PC-9 (cell line): ENCODE measurements around the gene UGT1A7. TPM values are rescaled to one million over a fixed set of nuclear protein-coding genes. Genes with fewer than 3 reads are reported as not detected.

Source experiments
- BruUV-seq: library from RNA; stranded (reverse); fragments of 400-500 nt; replicated peaks from 2 replicates; lab custom pipeline; 2021; lab: Mats Ljungman, UMichigan
- CTCF ChIA-PET: fragments of 300-600 bp; sonication (Branson Sonifier 250); formaldehyde crosslinking; loops from one replicate; lab custom pipeline; 2022; ENCODE audit warnings: antibody characterized with exemption; lab: Charles Lee
- POLR2A ChIA-PET: fragments of 300-600 bp; sonication (Branson Sonifier 250); formaldehyde crosslinking; loops from one replicate; lab custom pipeline; 2022; ENCODE audit warnings: antibody characterized with exemption; ENCODE audit not compliant: unreplicated experiment; lab: Charles Lee
- DNase-seq, 2 experiments: peaks; one replicate each; pipeline versions ENCODE4 v3.0.0 to v3.0.0-alpha.2; 2015 to 2022; ENCODE audit warnings: mixed read lengths in 1 of 2
- H2AFZ ChIP-seq: fragments of 200-600 bp; sonication (generic); 2 replicates; pipeline ENCODE4 v1.8.1; 2017; ENCODE audit warnings: antibody characterized with exemption
- H3F3A ChIP-seq: fragments of 200-600 bp; sonication (generic); 2 replicates; pipeline ENCODE4 v1.8.1; 2017; ENCODE audit warnings: antibody characterized with exemption, mild to moderate bottlenecking, low read depth; ENCODE audit not compliant: insufficient read depth
- H3K27ac ChIP-seq: fragments of 200-600 bp; sonication (generic); 2 replicates; pipeline ENCODE4 v1.6.1; 2016; ENCODE audit warnings: mixed run types
- H3K27me3 ChIP-seq: fragments of 200-600 bp; sonication (generic); 2 replicates; pipeline ENCODE4 v1.6.1; 2016; ENCODE audit warnings: low read depth, mixed run types; ENCODE audit not compliant: insufficient read depth
- H3K36me3 ChIP-seq: fragments of 200-600 bp; sonication (generic); 2 replicates; pipeline ENCODE4 v1.6.1; 2016; ENCODE audit warnings: low read depth, mixed run types
- H3K4me1 ChIP-seq: fragments of 200-600 bp; sonication (generic); replicated peaks from 2 replicates; pipeline ENCODE4 v1.6.1; 2016; ENCODE audit warnings: mixed run types; ENCODE audit not compliant: insufficient read depth
- H3K4me2 ChIP-seq: fragments of 200-600 bp; sonication (generic); 2 replicates; pipeline ENCODE4 v1.6.1; 2017; ENCODE audit warnings: mixed run types
- H3K4me3 ChIP-seq: fragments of 200-600 bp; sonication (generic); 2 replicates; pipeline ENCODE4 v1.6.1; 2016; ENCODE audit warnings: mixed run types
- H3K79me2 ChIP-seq: fragments of 200-600 bp; sonication (generic); 2 replicates; pipeline ENCODE4 v1.6.1; 2017; ENCODE audit warnings: low read depth, mixed run types
- H3K9me2 ChIP-seq: fragments of 200-600 bp; sonication (generic); 2 replicates; pipeline ENCODE4 v1.8.1; 2017; ENCODE audit warnings: mild to moderate bottlenecking; ENCODE audit not compliant: insufficient read depth
- H3K9me3 ChIP-seq: fragments of 200-600 bp; sonication (generic); 2 replicates; pipeline ENCODE4 v1.8.1; 2016; ENCODE audit warnings: low read depth; ENCODE audit not compliant: insufficient read depth
- H4K20me1 ChIP-seq: fragments of 200-600 bp; sonication (generic); 2 replicates; pipeline ENCODE4 v1.8.1; 2017; ENCODE audit not compliant: insufficient read depth
- CTCF ChIP-seq: fragments of 200-600 bp; sonication (generic); conservative IDR thresholded peaks from 2 replicates; pipeline ENCODE4 v1.6.1; 2017; ENCODE audit warnings: mixed run types, antibody characterized with exemption, mild to moderate bottlenecking, moderate library complexity
- EZH2 ChIP-seq: fragments of 200-600 bp; sonication (generic); IDR thresholded peaks from 2 replicates; pipeline ENCODE4 v1.8.0; 2017; ENCODE audit warnings: antibody characterized with exemption, low read depth
- intact Hi-C: fragments of 100-400 bp; cut with micrococcal nuclease; formaldehyde crosslinking; loops from one replicate; pipeline ENCODE4 v1.10.0; 2022; ENCODE audit not compliant: unreplicated experiment
- total RNA-seq: library from RNA; stranded (reverse); gene quantifications from 2 replicates; pipeline ENCODE4 v1.2.3, GENCODE V29; 2021

UGT1A7 gene
- total RNA-seq, 1 experiment from 2014 or later: 20.3 TPM

GRCh38 chr2:233712611-233713261 lies 31.0 kb downstream of the UGT1A7 start, which contains the start of gene UGT1A5:
Gene UGT1A5, plus strand, starts transcription at chr2:233712907. Its CDS starts 85 bp downstream, at chr2:233712992.
- Histone ChIP-seq H3F3A (peaks cover 78% of the 10 kb centered on the region), H3K79me2 (peaks cover 100% of the 10 kb centered on the region), H3K36me3 (peaks cover 97% of the 10 kb centered on the region), H3K9me3 (no peaks in the 10 kb centered on the region), H3K4me2 (no peak within 1 kb of the TSS), H2AFZ (no peak within 1 kb of the TSS), H3K27ac (peak within 1 kb of the TSS; percentile 22; the same call in 1 of the 2 replicates), H4K20me1 (peaks cover 8% of the 10 kb centered on the region; the same call in 1 of the 2 replicates), H3K4me1 (peaks cover 42% of the 10 kb centered on the region), H3K27me3 (no peaks in the 10 kb centered on the region), H3K9me2 (no peaks in the 10 kb centered on the region), H3K4me3 (no peak within 1 kb of the TSS)
- no peak for DNase-seq
- ChIA-PET POLR2A (no interaction called here), CTCF (interaction anchor here (0.6 to 1.1 kb wide), 2 partner anchors 226 to 430 kb away, joined by 3 read pairs; no protein-coding TSS in a partner anchor)
- TF ChIP-seq EZH2: no peak
- TF ChIP-seq CTCF: no peak
- TSS peak; percentile 0 for BruUV-seq
- intact Hi-C loops: no loop called here

- no peaks in the 10 kb centered on the region for H3K27me3 ChIP-seq
- CTCF ChIA-PET: no interaction called here
- H3K27ac ChIP-seq: no peak overlapping the region
Measured at GRCh38 chr2:233713262-233713615, 31.5 kb downstream of the UGT1A7 start.

GRCh38 chr2:233714121-233714520 lies 32.4 kb downstream of the UGT1A7 start:
- Histone ChIP-seq H3K4me2 (no peak overlapping the region), H3K79me2 (peaks cover 100% of the 10 kb centered on the region), H3K9me3 (no peaks in the 10 kb centered on the region), H3K4me1 (peaks cover 29% of the 10 kb centered on the region), H3K4me3 (no peak overlapping the region), H3K36me3 (peaks cover 97% of the 10 kb centered on the region), H3K9me2 (no peaks in the 10 kb centered on the region), H3K27ac (peak overlapping the region; percentile 13), H2AFZ (no peak overlapping the region), H3K27me3 (no peaks in the 10 kb centered on the region), H4K20me1 (peaks cover 8% of the 10 kb centered on the region; the same call in 1 of the 2 replicates), H3F3A (peaks cover 79% of the 10 kb centered on the region; the same call in 1 of the 2 replicates)
- intact Hi-C loops: no loop called here
- ChIA-PET POLR2A (no interaction called here), CTCF (no interaction called here)
- BruUV-seq: no TSS peak
- no peak for TF ChIP-seq EZH2
- no peak for TF ChIP-seq CTCF
- no peak for DNase-seq

More at GRCh38 chr2:233713262-233713615, 31.5 kb downstream of the UGT1A7 start:
- no peak overlapping the region for H3K4me3 ChIP-seq
- no peak for TF ChIP-seq CTCF
- TF ChIP-seq EZH2: no peak
- peaks cover 8% of the 10 kb centered on the region; the same call in 1 of the 2 replicates for H4K20me1 ChIP-seq
- no peaks in the 10 kb centered on the region for H3K9me2 ChIP-seq
- intact Hi-C loops: no loop called here
- peak in 1 of 2 experiments; percentile 28 for DNase-seq
- H3K36me3 ChIP-seq: peaks cover 97% of the 10 kb centered on the region
- H3F3A ChIP-seq: peaks cover 78% of the 10 kb centered on the region; the same call in 1 of the 2 replicates
- peaks cover 100% of the 10 kb centered on the region for H3K79me2 ChIP-seq
- H3K9me3 ChIP-seq: no peaks in the 10 kb centered on the region
- H2AFZ ChIP-seq: no peak overlapping the region
- no TSS peak for BruUV-seq
- peaks cover 37% of the 10 kb centered on the region for H3K4me1 ChIP-seq
- POLR2A ChIA-PET: no interaction called here
- no peak overlapping the region for H3K4me2 ChIP-seq
